HepG2 (cell line): ENCODE results near the gene SRC. TPM values are rescaled to one million over a fixed set of nuclear protein-coding genes. Genes with fewer than 3 reads are reported as not detected.

Experiments
- ATAC-seq: fragments of 200-7000 bp; cut with Tn5 transposase; 3 replicates; pipeline ENCODE4 v1.9.1; 2020; ENCODE audit warnings: mild to moderate bottlenecking, moderate library complexity
- BruUV-seq: library from RNA; stranded (reverse); fragments of 400-500 nt; replicated peaks from 2 replicates; lab custom pipeline; 2021; lab: Mats Ljungman, UMichigan
- CTCF ChIA-PET: fragments of 300-600 bp; formaldehyde crosslinking; extraction: SDS; loops from one replicate; lab custom pipeline; 2021; ENCODE audit warnings: low total read pairs, inconsistent platforms, low intra/inter-chr PET ratio; lab: Yijun Ruan, JAX
- POLR2A ChIA-PET: fragments of 350-600 bp; sonication (Branson Sonifier 250); formaldehyde crosslinking; loops from one replicate; lab custom pipeline; 2020; ENCODE audit warnings: antibody characterized with exemption, inconsistent platforms; lab: Yijun Ruan, JAX
- DNase-seq: peaks from one replicate; pipeline ENCODE4 v3.0.0-alpha.2; 2015; ENCODE audit warnings: low spot score
- FAIRE-seq: peaks from 3 replicates; lab custom pipeline; 2011; peaks lifted over from hg19 to GRCh38; lab: Jason Lieb, UNC
- H2AFZ ChIP-seq: one replicate; pipeline ENCODE4 v1.6.1; 2011; ENCODE audit warnings: low read length, inconsistent platforms
- H3K27ac ChIP-seq: fragments of 300-600 bp; 3 replicates; pipeline ENCODE4 v1.8.0; 2011; ENCODE audit warnings: mixed run types, mild to moderate bottlenecking, mixed read lengths, low read length, inconsistent platforms; ENCODE audit not compliant: insufficient read depth; ENCODE audit errors: extremely low read length
- H3K27me3 ChIP-seq, 2 experiments: fragments of 200-600 bp in 1 of 2; 2 replicates in 1 of 2; 3 replicates in 1 of 2; pipeline versions ENCODE4 v1.6.0 to v1.8.0; 2011; ENCODE audit warnings: low read length in 2 of 2, mild to moderate bottlenecking in 2 of 2, moderate library complexity in 2 of 2, inconsistent platforms in 1 of 2; ENCODE audit not compliant: insufficient read depth in 2 of 2, control insufficient read depth in 1 of 2
- H3K36me3 ChIP-seq, 2 experiments: fragments of 200-600 bp in 1 of 2; replicated peaks in 1 of 2; 2 replicates in 1 of 2; 3 replicates in 1 of 2; pipeline versions ENCODE4 v1.5.1 to v1.8.0; 2011; ENCODE audit warnings: low read length in 2 of 2, inconsistent platforms in 1 of 2; ENCODE audit not compliant: insufficient read depth in 2 of 2, control insufficient read depth in 1 of 2
- H3K4me1 ChIP-seq: 2 replicates; pipeline ENCODE4 v1.5.1; 2012; ENCODE audit warnings: low read length, inconsistent platforms; ENCODE audit not compliant: insufficient read depth
- H3K4me2 ChIP-seq: 2 replicates; pipeline ENCODE4 v1.6.0; 2011; ENCODE audit warnings: low read depth, low read length, inconsistent platforms
- H3K4me3 ChIP-seq, 3 experiments: fragments of 200-600 bp in 1 of 3; sonication (generic), shearing (Covaris generic) in 1 of 3; replicated peaks in 1 of 3; 2 replicates each; pipeline ENCODE4 v1.5.1; 2011 to 2016; ENCODE audit warnings: low read length in 3 of 3, inconsistent platforms in 2 of 3, low read depth in 2 of 3, mild to moderate bottlenecking in 2 of 3, control low read depth in 1 of 3, mixed read lengths in 1 of 3; ENCODE audit not compliant: insufficient read depth in 1 of 3
- H3K79me2 ChIP-seq: one replicate; pipeline ENCODE4 v1.6.1; 2011; ENCODE audit warnings: low read length, inconsistent platforms; ENCODE audit not compliant: insufficient read depth
- H3K9ac ChIP-seq: 2 replicates; pipeline ENCODE4 v1.6.0; 2011; ENCODE audit warnings: mild to moderate bottlenecking, low read depth, low read length, inconsistent platforms; ENCODE audit not compliant: insufficient read depth
- H3K9me3 ChIP-seq: 2 replicates; pipeline ENCODE4 v1.5.1; 2012; ENCODE audit warnings: mild to moderate bottlenecking, low read length
- H4K20me1 ChIP-seq: 2 replicates; pipeline ENCODE4 v1.6.0; 2011; ENCODE audit warnings: inconsistent platforms, mild to moderate bottlenecking, low read length, moderate library complexity; ENCODE audit not compliant: insufficient read depth
- CC2D1A ChIP-seq: sonication (generic); formaldehyde crosslinking; IDR thresholded peaks from 2 replicates; pipeline ENCODE4 v1.8.1; 2023; ENCODE audit warnings: mild to moderate bottlenecking, missing genetic modification reagents
- ELF1 ChIP-seq: sonication (generic); formaldehyde crosslinking; IDR thresholded peaks from 2 replicates; pipeline ENCODE4 v1.4.0; 2020; ENCODE audit warnings: missing genetic modification reagents
- ELF4 ChIP-seq: sonication (generic); formaldehyde crosslinking; IDR thresholded peaks from 2 replicates; pipeline ENCODE4 v1.5.0; 2020; ENCODE audit warnings: missing genetic modification reagents, mild to moderate bottlenecking, moderate library complexity, borderline replicate concordance
- HOXA3 ChIP-seq: sonication (generic); formaldehyde crosslinking; IDR thresholded peaks from 2 replicates; pipeline ENCODE4 v1.5.0; 2020; ENCODE audit warnings: missing genetic modification reagents
- HOXA7 ChIP-seq: sonication (generic); formaldehyde crosslinking; IDR thresholded peaks from 2 replicates; pipeline ENCODE4 v1.8.1; 2022; ENCODE audit warnings: mild to moderate bottlenecking, missing genetic modification reagents, moderate library complexity
- KAT7 ChIP-seq: IDR thresholded peaks from 2 replicates; pipeline ENCODE4 v1.6.1; 2018; ENCODE audit warnings: borderline replicate concordance, missing compliant biosample characterization
- MYNN ChIP-seq: sonication (generic); formaldehyde crosslinking; IDR thresholded peaks from 2 replicates; pipeline ENCODE4 v1.4.0; 2020; ENCODE audit warnings: mild to moderate bottlenecking, low read depth, missing genetic modification reagents
- NFAT5 ChIP-seq: sonication (generic); formaldehyde crosslinking; IDR thresholded peaks from 2 replicates; pipeline ENCODE4 v1.4.0; 2020; ENCODE audit warnings: missing genetic modification reagents
- RNF2 ChIP-seq: fragments of 450-650 bp; conservative IDR thresholded peaks from 2 replicates; pipeline ENCODE4 v1.6.1; 2016; ENCODE audit warnings: low read depth
- ZBTB33 ChIP-seq: sonication (generic); formaldehyde crosslinking; IDR thresholded peaks from 2 replicates; pipeline ENCODE4 v1.4.0; 2020; ENCODE audit warnings: missing genetic modification reagents
- ZFP90 ChIP-seq: sonication (generic); formaldehyde crosslinking; IDR thresholded peaks from 2 replicates; pipeline ENCODE4 v1.8.0; 2022; ENCODE audit warnings: missing genetic modification reagents, mild to moderate bottlenecking, inconsistent platforms, borderline replicate concordance
- WGBS: methylation state at CpG from one replicate; pipeline ENCODE4 v1.1.6; 2017; ENCODE audit warnings: low lambda C conversion rate; 5-methylcytosine and 5-hydroxymethylcytosine counted together
- in situ Hi-C: cut with HindIII; loops from 2 replicates; pipeline ENCODE4 v1.10.0; 2017; ENCODE audit warnings: low pct_unique_long_range_greater_than_20kb; ENCODE audit not compliant: extremely low pct_ligation_motif_present
- intact Hi-C: fragments of 100-400 bp; cut with micrococcal nuclease; formaldehyde crosslinking; loops from one replicate; pipeline ENCODE4 v1.10.0; 2022; ENCODE audit not compliant: unreplicated experiment
- polyA plus RNA-seq, 8 experiments: library from polyadenylated mRNA; depleted of rRNA in 3 of 8; stranded (reverse) in 7 of 8; unstranded in 1 of 8; fragments of >200 nt; fragmentation: Illumina TruSeq in 4 of 8; extraction: Trizol in 4 of 8; gene quantifications; 2 replicates each; pipeline versions ENCODE4 v1.2.1 to v1.2.3, GENCODE V29; 2011 to 2016; ENCODE audit warnings: low read depth in 4 of 8, missing spikeins in 1 of 8, mixed read lengths in 1 of 8; ENCODE audit not compliant: insufficient read depth in 1 of 8
- total RNA-seq, 5 experiments: library from RNA; depleted of rRNA; stranded (reverse); fragments of >200 nt; fragmentation: Illumina TruSeq; extraction: Trizol; gene quantifications; 2 replicates each; pipeline ENCODE4 v1.2.3, GENCODE V29; 2016; ENCODE audit warnings: low read depth in 1 of 5
- TF ChIP-seq, protein P1 (sequence below): sonication (generic); formaldehyde crosslinking; IDR thresholded peaks from 2 replicates; pipeline ENCODE4 v1.4.0; 2020; ENCODE audit warnings: missing genetic modification reagents
- TF ChIP-seq, protein P2 (sequence below): sonication (generic); formaldehyde crosslinking; IDR thresholded peaks from 2 replicates; pipeline ENCODE4 v1.8.1; 2022; ENCODE audit warnings: low read depth, mild to moderate bottlenecking, missing genetic modification reagents

The SRC gene
- total and polyA plus RNA-seq, 2 of the 13 experiments (the other 11 are each of a cell fraction or from before 2014, with no cell fraction given): 54.7 to 192 TPM

DNA sequence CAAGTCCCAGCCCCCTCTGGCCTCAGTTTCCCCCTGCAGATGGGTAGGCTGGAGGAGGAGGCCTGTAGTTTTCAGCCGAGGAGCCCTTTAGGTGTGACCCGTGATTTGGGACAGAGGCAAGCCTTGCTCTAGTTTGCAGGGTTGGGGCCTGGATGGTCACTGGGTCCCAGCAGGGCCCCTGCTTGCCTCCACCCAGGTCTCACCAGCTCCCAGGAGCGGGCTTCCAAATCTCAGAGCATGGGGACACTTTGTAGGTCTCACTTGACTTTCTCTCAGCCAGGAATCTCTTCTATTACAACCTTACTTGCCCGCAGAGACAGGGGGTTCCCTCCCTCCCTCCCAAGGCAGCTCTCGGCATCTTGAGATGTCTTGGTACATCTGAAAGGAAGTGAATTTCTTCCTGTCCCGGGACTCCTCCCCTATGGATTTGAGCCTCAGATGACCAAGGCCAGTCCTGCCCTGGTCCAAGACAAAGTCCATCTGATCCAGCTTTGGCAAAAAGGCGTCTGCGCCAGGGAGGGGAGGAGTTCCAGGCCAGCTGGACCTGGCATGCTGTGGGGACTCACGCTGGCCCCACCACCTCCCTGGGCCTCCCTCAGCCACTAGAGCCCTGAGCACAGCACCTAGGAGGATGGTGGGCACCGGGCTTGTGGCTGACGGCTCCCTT lies 47.4 kb downstream of the SRC start:
- no peaks in the 10 kb centered on the region for H4K20me1 ChIP-seq
- peaks cover 19 to 40% of the 10 kb centered on the region in 2 experiments for H3K36me3 ChIP-seq
- WGBS: 86% methylated on average over 10 of the region's 11 CpGs
- ChIA-PET POLR2A (no interaction called here), CTCF (no interaction called here)
- H3K4me3 ChIP-seq: no peak overlapping the region
- intact Hi-C loops: no loop called here
- no peaks in the 10 kb centered on the region for H3K27me3 ChIP-seq
- peak overlapping the region; percentile 20 for H3K27ac ChIP-seq
- H3K4me2 ChIP-seq: no peak overlapping the region
- FAIRE-seq (no peak), ATAC-seq (no peak), DNase-seq (no peak)
- no TSS peak for BruUV-seq
- in situ Hi-C loops: no loop called here
- H3K9ac ChIP-seq: no peak overlapping the region
- no peaks in the 10 kb centered on the region for H3K9me3 ChIP-seq
- no peaks in the 10 kb centered on the region for H3K79me2 ChIP-seq
- no peak overlapping the region for H2AFZ ChIP-seq
- H3K4me1 ChIP-seq: peaks cover 80% of the 10 kb centered on the region
- TF ChIP-seq RNF2 (no peak), ELF1 (CRISPR knock-in tag) (no peak), HOXA3 (CRISPR knock-in tag) (peak; percentile 36; the same call in 1 of the 2 replicates), ELF4 (no peak), KAT7 (CRISPR knock-in tag) (no peak), NFAT5 (CRISPR knock-in tag) (no peak), MYNN (CRISPR knock-in tag) (no peak), CC2D1A (CRISPR knock-in tag) (no peak), HOXA7 (no peak), ZFP90 (no peak), ZBTB33 (peak; percentile 84)
- TF ChIP-seq, protein P1, sequence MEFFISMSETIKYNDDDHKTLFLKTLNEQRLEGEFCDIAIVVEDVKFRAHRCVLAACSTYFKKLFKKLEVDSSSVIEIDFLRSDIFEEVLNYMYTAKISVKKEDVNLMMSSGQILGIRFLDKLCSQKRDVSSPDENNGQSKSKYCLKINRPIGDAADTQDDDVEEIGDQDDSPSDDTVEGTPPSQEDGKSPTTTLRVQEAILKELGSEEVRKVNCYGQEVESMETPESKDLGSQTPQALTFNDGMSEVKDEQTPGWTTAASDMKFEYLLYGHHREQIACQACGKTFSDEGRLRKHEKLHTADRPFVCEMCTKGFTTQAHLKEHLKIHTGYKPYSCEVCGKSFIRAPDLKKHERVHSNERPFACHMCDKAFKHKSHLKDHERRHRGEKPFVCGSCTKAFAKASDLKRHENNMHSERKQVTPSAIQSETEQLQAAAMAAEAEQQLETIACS: no peak
- TF ChIP-seq, protein P2, sequence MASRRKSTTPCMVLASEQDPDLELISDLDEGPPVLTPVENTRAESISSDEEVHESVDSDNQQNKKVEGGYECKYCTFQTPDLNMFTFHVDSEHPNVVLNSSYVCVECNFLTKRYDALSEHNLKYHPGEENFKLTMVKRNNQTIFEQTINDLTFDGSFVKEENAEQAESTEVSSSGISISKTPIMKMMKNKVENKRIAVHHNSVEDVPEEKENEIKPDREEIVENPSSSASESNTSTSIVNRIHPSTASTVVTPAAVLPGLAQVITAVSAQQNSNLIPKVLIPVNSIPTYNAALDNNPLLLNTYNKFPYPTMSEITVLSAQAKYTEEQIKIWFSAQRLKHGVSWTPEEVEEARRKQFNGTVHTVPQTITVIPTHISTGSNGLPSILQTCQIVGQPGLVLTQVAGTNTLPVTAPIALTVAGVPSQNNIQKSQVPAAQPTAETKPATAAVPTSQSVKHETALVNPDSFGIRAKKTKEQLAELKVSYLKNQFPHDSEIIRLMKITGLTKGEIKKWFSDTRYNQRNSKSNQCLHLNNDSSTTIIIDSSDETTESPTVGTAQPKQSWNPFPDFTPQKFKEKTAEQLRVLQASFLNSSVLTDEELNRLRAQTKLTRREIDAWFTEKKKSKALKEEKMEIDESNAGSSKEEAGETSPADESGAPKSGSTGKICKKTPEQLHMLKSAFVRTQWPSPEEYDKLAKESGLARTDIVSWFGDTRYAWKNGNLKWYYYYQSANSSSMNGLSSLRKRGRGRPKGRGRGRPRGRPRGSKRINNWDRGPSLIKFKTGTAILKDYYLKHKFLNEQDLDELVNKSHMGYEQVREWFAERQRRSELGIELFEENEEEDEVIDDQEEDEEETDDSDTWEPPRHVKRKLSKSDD (CRISPR knock-in tag): 0 out of 2 replicates have a peak, but pooled peaks have one; percentile 36
